HG02840 (cell line): Measurements from ENCODE around the gene STK32C.

ENCODE experiments used
- ATAC-seq: cut with Tn5 transposase; IDR thresholded peaks from one replicate; pipeline ENCODE4 v1.9.1; 2021; ENCODE audit warnings: mild to moderate bottlenecking, moderate library complexity, moderate number of reproducible peaks; ENCODE audit not compliant: unreplicated experiment, low FRiP score

STK32C gene

DNA sequence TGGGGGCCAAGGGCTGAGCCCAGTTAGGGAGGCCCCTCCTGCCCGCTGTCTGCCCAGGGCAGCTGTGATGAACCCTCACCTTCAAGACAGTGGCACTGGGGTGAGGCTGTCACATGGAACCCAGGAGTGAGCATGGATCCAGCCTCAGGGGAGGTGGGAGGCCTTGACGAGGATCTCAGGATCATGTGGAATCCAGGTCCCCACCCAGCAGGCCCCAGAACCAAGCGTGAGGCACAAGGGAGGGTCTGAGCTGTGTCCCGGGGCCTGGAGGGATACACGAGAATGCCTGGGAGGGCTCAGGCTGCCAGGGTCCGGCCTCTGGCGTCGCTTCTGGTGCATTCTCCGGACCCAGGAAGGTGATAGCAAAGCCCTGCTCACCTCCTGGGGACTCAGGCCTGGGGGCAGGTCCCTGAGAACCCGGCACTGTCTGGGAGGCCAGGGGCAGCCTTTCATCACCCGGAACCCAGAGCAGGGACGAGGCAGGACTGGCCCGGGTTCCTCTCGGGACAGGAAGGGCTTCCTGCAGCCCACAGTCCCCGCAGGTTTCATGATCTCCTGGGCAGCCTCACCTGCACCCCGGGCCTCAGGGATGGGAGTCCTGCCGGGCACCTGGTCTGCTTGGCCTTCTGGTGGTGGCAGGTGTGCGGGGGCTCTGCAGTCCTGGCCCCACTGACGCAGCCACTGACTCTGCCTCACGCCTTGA is 103.5 kb downstream of the STK32C start:
- no peak for ATAC-seq

DNA sequence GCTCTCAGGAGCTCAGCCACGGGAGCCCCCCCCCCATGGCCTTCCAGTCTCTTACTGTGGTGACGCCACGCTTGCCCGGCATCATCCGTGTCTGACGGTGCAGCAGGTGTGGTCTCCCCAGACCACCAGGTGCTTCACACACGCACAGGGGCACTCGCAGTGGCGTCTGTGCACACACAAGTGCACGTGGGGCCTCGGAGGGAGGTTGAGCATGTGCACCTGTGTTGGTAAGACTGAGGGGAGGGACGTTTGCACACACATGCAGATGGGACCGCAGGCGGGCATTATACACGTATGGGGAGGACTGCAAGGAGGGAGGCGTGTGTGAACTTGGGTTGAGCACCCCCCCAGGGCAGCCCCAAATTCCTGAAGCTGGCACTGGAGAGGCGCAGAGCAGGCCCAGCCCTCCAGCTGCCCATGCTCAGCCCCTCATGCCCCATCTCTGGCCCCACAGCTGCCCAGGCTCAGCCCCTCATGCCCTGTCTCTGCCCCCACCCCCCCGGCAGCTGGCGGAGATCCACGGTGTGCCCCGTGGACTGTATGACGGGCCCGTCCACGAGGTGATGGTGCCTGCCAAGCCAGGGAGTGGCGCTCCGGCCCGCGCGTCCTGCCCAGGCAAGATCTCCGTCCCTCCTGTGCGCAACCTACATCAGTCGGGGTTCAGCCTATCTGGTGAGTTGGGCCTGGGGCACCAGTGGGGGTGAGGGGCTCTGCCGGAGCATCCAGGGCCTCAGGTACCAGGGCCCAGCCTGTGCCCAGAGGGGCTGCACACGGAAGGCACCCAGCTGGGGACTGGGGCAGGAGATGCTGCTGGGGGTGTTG is 104.3 kb downstream of the STK32C start:
- ATAC-seq, result no peak

DNA sequence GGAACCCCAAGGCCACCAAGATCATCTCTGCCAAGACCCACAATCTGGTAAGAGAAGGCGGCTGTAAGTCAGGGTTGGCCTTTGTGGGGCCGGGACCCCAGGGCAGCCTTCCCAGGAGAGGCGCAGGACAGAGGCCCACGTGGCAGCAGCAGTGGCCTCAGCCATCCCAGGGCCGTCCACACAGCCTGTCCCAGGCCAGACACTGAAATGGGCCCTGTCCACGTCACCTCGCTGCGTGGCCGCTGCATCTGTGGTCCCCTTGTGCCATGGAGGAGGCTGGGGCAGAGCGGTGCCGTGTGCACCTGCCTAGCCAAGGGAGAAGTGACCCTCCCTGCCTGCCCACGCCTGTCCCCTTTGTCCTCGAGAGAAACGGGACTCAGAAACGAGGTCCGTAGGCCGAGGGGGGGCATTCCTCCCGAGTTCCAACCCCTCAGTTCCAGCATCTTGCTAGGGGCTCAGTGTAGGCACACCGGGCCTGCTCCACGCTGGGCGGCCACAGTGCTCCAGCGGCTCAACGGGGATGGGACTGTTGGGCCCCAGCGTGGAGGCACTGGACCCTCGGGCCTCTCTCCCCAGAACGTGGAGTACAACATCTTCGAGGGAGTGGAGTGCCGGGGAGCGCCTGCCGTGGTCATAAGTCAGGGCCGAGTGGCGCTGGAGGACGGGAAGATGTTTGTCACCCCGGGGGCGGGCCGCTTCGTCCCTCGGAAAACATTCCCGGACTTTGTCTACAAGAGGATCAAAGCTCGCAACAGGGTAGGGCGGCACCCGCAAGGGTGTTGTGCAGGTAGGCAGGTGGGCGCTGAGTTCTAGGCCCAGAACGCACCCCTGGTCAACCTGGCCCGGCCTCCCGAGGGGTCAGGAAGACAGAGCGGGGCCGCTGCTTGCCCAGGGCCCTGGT is 105.4 kb downstream of the STK32C start:
- ATAC-seq, result no peak

DNA sequence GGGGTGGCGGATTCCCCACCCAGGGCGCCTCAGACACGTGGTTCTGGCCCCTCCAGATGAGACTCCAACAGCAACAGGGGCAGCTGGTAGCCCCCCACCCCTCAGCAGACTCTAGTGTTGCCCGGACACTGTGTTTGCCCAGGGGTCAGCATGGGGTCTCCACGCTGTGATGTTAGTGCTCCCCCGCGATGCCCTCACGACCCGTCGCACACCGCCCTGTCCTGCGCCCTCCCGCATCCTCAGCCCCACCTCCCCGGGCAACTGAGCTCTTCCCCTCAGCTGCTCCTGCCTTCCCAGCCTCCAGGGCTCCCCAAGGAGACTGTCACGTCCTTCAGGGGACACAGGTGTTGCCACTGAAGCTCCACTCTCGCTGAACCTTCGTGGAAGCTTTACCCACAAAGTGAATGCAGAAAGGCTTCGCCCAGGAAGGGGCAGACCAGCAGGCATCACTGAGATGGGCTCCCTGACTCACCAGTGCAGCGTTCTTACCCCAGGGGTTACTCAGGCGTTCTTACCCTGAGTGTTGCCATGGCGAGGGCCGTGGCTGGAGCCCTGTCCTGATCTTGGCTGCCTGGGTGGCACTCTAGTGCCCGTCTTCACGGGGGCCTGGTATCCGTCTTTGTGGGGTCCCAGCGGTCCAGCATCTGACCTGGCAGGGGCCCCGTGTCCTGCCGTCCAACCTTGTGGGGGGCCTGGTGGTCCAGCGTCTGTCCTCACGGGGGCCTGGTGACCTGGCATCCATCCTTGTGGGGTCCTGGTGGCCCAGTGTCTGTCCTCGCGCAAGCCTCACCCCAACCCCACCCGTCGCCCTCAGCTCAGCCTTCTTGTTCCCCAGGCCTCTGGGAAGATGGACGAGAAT is 106.4 kb downstream of the STK32C start:
- no peak for ATAC-seq

DNA sequence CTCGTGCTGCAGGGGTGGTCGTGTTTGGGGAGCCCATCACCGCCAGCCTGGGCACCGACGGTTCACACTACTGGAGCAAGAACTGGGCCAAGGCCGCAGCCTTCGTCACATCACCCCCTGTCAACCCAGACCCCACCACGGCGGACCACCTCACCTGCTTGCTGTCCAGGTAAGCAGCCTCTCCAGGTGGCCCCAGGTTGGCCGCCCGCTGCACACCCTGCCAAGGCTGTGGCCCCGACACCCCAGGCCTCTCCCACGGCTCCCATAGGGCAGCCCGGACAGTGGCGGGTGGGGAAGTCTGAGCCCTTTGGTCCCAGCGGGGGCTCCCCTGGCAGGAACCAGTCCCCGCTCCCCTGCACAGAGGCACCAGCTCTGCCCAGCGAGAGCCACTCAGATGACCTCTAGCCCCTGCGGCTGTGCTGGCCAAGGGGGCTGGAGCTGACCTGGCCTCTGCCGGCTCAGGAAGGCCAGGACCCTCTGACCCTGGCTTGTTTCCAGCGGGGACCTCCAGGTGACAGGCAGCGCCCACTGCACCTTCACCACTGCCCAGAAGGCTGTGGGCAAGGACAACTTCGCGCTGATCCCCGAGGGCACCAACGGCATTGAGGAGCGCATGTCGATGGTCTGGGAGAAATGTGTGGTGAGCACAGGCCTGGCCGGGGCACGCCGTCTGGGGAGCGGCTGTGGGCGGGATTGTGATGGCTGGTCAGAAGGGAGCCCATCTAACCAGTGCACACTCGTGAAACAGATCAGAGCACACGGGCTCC is 107.2 kb downstream of the STK32C start:
- ATAC-seq, result no peak

DNA sequence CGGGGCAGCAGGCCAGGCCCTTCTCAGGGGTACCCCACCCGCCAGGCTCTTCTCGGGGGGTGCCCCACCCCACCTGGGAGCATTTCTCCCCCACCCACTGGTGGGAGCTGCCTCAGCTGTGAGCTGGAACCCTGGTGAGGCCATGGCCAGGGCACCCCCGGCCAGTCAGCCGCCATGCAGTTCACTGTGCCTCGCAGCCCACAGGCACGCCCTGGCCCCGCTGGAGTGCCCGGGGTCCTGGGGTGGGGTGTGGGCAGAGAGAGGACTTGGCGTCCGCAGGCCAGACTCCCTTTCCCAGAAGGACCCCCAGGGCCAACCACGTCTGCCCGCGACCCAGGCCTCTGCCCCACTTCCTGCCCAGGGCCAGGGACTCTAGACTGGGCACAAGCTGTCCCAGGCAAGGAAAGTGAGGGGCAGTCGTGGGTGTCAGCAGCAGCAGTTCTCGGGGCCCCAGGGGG is 107.9 kb downstream of the STK32C start:
- ATAC-seq, result no peak

DNA sequence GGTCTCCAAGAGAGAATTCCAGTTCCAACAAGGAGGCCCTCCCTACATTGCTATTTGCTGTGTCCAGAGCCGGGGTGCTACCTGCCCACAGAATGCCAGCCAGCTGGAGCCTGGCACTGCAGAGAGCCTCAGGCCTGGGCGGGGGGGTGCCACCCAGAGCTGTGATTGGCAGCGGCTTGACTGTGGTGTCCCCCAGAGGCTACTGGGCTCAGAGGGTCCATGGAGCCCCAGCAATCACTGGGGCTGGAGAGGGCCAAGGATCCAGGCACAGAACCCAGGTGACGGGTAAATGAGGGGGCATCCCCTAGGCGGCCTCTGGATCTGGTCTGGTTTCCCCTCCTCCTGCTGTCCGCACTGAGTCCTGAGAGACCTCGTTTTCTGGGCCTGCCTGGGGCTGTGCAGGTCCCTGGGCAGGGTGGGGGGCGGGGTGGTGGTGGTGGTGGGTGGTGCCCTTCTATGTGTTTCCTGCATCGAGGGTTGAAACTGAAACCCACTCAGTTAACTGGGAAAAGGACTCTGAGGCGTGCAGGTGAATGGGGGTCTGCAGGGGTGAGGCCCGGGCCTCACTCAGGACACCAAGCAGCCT is 108.4 kb downstream of the STK32C start:
- ATAC-seq, result no peak

DNA sequence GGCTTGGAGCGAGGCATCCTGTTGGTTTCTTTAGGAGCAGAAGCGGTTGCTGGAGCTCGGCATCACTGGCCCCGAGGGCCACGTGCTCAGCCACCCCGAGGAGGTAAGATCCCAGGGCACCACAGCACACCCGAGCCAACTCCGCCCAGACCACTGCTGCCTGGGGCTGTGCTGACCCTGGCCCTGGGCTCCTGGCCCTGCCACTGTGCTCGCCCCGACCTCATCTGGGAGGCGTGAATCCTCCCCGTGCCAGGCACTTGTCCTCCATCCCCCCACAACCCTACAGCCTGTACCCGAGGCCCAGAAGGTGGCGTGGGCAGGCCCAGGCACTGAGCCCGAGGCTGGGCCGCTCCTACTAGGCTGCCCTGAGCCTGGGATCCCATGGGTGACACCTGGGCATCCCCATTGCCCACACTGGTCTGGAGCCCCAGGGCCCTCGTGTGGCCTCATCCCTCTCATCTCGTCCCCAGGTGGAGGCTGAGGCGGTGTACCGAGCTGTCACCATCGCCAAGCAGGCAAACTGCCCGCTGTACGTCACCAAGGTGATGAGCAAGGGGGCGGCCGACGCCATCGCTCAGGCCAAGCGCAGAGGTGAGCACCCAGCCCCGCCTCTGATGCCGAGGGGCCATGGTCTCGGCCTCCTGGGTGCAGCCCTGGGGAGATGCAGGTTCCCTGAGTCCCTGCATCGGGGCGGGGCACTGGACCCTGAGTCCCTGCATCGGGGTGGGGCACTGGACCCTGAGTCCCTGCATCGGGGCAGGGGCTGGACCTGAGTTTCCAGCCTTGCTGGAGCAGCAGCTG is 109.2 kb downstream of the STK32C start:
- ATAC-seq, result no peak

DNA sequence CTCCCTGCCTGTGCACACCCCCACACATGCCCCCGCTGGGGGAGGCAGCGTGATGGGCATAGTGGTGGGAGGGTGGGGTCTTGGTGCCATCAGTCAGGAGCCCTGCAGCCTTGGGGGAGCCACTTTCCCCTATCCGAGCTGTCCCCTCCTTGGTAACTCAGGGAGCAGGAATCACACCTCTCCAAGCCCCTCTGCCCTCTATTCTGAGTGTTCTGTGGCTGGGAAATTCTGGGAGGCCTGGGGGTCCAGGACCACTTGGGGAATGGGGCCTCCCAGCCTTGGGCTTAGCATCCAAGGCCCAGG is 109.7 kb downstream of the STK32C start:
- no peak for ATAC-seq

DNA sequence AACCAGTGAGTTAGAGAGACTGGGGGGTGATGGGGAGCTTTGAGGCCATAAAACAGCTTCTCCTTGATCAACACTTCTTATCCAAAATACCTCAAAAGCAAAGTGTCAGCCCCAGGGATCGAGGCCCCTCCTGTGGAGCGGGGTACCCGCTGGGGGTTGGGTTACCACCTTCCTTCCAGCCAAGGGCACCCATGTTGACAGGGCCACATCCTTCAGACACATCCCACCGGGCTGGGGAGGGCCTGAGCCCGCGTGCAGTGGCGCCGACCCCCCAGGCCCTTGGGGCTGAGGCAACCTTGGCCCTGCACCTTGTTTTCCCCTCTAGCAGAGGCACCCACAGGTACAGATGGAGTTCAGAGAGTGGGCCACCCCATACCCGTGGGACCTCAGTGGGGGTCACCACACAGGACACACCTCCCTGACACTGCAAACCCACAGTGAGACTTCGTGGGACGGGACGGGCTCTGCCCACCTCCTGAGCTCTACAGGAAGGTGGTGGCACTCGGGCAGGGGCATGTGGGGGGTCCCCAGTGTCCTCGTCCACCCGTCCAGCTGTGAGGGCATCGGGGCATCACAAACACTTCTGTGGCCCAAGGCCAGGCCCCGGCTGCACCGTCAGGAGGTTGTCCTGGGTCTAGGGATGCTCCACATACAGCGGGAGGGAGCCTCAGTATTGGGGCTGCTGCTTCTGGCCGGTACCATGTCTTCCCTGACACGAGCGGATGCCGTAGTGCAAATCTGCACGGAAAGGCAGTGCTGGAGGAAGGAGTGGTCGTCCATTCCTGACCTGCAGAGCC is 110.3 kb downstream of the STK32C start:
- ATAC-seq, result no peak

DNA sequence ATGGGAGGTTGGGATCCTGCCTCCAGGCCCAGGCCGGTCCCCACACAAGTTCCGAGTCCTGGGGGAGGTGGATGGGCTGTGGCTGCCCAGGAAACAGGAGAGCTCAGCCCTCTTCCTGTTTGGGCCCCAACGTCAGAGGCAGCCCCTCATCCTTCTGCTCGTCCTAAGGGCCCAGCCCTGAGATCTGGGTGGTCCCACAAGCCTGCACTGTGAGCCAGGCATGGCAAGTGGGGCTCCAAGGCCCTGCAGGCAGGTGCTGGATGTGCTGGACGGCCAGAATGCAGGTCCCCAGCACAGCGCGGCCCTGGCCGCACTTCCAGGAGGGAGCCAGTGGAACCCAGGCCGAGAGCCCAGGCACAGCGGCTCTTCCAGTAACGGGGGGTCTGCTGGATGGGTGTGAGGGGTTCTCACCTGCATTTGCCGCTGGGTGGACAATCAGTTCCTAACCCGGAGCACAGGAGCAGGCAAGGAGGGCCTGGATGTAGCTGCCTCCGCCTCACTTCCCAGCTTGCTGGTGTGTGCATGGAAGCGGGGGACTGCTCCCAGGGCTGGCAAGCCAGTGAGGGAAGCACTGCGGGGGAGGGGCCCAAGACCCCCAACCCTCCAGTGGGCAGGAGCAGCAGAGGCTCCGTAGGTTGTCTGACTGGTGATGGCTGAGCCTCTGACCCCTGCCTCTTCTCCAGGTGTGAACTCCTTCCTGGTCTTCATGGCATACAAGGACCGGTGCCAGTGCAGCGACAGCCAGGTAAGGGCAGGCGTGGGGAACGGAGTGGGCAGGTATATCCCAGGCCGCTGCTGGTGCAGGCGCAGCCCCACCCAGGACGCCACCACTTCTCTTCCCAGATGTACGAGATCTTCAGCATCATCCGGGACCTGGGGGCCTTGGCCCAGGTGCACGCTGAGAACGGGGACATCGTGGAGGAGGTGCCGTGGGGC is 111.3 kb downstream of the STK32C start:
- no peak for ATAC-seq

DNA sequence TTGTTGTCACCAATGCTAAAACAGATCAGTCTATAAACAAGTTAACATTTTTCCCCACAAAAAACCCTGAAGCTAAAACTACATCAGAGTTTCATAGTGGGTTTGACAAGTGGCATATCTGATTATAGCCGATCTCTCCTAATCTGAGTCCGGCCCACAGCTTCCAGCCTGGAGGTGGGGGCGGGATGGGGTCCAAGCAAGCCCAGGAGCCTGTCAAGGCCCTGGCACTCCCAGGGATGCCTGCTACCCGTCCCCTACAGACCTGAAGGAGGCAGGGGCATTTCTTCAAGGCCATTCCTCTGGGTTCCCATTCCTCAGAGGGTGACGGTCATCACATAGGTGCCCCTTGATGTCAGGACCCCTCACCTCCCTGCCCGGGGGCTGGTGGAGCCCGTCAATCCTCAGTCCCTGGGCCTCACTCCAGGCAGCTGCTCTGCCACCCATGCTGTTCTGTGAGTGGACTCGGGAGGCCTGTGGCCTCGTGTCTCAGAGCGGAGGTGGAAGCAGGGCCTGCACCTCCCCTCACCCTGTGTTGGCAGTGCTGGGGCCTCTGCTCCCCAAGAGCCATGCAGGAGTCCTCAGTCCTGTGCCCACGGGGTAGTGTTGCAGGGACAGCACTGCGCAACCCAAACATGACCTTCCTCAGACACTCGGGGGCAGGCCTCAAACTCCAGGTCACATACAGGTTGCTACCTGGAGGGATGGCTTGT is 112.2 kb downstream of the STK32C start:
- no peak for ATAC-seq

DNA sequence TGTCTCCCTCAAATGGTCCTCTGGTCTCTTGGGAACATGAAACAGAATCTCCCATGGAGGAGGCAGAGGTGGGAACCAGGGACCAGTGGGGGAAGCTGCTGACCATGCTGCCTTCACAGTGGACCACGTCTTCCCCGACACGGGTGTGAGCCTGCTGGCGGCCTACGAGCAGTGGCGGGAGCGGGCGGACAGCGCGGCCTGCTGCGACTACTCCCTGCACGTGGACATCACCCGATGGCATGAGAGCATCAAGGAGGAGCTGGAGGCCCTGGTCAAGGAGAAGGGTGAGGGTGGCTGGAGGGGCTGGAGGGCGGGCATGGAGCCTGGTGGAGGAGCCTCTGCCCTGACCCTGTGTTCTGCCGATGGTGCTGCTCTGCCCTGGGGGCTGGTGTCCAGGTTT is 113.0 kb downstream of the STK32C start:
- ATAC-seq, result no peak

DNA sequence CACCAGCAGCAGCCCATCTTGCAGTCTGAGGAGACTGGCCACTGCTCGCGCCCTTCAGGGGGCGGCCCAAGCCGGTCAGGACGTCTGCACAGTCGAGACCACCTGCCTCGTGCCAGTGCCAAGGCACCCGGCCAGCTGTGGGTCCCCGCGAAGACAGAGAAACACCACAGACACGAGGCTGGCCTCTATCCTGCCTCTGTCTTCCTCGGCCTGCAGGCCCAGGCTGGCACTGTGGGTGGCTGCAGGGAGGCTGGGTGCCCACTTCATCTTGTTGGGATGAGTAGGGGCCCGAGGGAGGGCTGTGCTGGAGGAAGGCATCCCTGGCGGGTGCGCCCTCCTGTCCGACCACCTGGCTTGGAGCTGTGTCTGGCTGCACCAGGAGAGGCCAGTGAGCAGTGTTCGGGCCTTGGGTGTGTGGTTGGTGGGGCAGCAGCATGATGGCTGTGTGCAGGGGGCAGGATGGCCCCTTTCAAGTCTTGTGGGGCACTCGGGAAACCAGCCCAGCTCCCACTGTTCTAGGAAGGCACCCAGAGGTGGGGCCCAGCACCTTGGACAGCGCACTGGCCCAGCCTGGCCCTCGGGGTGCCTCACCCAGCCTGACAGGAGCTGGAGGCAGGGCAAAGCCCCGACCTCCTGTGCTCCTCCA is 113.7 kb downstream of the STK32C start:
- ATAC-seq, result no peak

DNA sequence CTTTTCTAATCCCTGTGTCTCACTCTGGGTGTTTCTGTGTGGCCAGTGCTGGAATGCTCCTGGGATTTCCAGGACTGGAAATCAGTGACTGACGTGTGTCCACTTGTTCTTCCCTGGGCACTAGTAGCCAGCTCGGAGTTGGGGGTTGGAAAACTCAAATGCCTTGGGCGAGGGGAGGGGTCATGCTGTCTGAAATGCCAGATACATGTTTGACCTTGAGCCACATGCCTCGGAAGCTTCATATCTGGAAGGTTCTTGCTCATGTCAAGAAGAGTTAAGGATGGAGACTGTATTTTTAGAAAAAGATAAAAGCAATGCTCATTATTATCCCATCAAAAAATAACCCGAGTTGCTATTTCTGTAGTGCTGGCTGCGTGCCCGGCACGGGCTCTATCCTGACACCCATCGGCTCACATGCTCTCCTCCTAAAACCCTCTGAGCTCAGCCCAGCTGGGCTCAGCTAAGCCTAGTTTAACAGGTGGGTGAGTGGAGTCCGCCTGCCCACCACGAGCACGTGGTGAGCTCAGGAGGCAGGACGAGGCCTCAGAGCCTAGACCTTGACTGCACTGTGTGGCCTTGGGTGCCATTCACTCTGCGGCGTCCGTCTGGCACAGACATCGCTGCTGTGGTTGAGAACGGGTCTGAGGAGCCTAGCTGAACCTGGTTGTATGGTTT is 114.6 kb downstream of the STK32C start:
- ATAC-seq, result no peak
